ENCODE data around the gene KPNA4. TPM values are rescaled to one million over a fixed set of nuclear protein-coding genes. Genes with fewer than 3 reads are reported as not detected.

Gene KPNA4
- total RNA-seq, 1 donor from 2014 or later, result 78.1 TPM

DNA sequence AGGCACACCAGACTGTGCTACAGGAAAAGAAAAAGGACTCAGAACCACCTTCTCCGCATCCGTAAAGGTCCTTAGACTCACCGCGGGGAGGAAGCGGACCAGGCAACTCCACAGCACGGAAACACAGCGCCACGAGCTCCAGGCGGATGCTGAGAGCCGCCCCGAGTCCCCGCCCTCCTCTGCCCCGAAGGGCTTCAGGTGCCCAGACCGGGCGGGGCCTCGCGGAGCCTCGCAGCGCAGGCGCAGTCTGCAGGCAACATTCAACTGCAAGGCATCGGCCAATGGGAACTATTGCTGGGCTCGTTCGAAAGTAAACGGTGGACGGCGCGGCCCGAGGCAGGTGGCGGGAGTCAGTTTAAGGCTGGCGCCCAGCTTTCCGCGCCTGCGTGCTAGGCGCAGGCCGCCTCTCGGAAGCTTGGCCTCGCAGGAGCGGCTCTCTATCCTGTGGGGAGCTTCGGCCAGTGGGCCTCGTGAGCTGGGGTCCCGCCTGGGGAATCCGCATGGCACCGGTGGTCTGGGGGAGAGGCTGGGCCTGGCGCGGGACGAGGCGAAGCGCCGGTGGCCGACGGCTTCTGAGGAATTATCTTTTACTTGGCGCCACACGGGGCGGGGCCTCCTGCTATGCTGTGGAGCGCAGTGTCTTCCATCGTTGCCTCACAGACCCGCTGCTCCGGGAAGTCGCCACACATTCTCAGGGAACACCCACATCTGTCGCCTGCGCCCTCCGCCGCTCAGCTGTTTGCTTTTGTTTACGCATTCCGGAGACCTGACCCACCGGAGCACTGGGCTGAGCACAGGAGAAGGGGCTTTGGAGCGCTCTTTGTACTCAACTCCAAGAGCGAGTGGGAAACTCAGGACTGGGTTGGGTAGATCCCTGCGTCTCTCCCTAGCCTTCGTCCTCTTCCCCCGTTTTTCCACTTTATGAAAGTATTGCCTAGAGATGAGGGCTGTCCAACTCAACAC lies 115.5 kb downstream of the KPNA4 start, which contains the start of gene TRIM59:
Gene TRIM59, minus strand, starts transcription at position 151 of the 963 bp plus-strand sequence. CDS start 10,603 bp downstream, outside the sequence.
- peak; percentile 92 for DNase-seq (ENCODE audit: low spot score)

GRCh38 chr3:160448845-160449635 lies 116.3 kb downstream of the KPNA4 start:
- no peak for DNase-seq (ENCODE audit: low spot score)

DNA sequence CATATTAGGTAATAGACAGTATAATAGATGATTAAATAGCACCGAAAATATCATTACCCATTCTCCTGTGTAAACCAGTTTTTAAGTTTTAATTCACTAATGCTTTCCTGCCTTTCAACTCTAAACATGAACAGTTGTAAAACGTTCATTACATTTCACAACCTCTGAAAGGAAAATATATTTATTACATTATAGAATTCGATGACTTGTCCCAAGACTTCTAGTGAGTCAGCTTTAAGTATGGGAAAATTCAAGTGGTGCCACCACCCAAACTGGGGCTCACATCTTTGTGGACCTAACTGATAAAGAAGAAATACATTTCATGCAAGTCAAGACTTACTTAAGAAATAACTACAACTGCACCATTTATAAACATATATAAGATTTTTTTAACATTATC lies 117.8 kb downstream of the KPNA4 start:
- DNase-seq (ENCODE audit: low spot score), result no peak

- no peak for DNase-seq (ENCODE audit: low spot score)
These were observed 118.8 kb downstream of the KPNA4 start for GRCh38 chr3:160446522-160447056.

- DNase-seq (ENCODE audit: low spot score), result no peak
These were observed 119.5 kb downstream of the KPNA4 start for GRCh38 chr3:160445854-160446253.

Other genes starting within 250 kb of the KPNA4 start
- 39.6 TPM for gene IFT80, start 166.3 kb downstream of the KPNA4 start, total RNA-seq
- gene SMC4, start 165.9 kb downstream of the KPNA4 start, total RNA-seq, result 24.6 TPM
- gene TRIM59, start 115.8 kb downstream of the KPNA4 start, total RNA-seq, result 7.0 TPM
- 2.9 TPM for gene ARL14, start 111.6 kb upstream of the KPNA4 start, total RNA-seq
- gene PPM1L, start 190.7 kb upstream of the KPNA4 start, total RNA-seq, result 16.3 TPM